Measurements from ENCODE around the gene ATG14. TPM values are rescaled to one million over a fixed set of nuclear protein-coding genes. Genes with fewer than 3 reads are reported as not detected.

ATG14 gene
- total RNA-seq, 2 donors from 2014 or later: 10.6 to 10.9 TPM

DNA sequence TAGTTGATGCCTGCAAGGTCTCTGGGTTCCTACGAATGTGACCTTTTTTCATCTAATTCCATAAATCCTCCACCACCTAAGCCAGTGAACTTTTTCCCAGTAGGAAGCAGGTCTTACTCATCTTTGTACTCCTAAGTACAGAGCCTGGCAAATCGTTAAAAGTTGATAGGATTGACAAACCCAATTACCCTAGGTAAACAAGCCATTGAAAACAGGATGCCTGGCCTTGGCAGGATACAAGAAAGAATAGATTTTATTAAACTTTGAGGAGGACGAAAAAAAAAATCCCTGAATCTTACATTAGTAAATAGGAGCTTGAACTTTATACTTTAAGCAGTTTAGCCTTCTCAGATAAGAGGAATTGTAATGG is 23.2 kb upstream of the ATG14 start:
- Histone ChIP-seq H3K4me3 (no peak overlapping the region), H3K9me3 (no peaks in the 10 kb centered on the region), H3K27me3 (no peaks in the 10 kb centered on the region), H3K36me3 (replicated peaks in 1 of 2; ENCODE audit: insufficient read depth in 1 of 2, low read depth in 2 of 2) (no peaks in the 10 kb centered on the region), H3K4me1 (no peaks in the 10 kb centered on the region), H3K27ac (no peak overlapping the region)
- 7 to 9% methylated on average over 3 of the region's 3 CpGs for WGBS, 2 donors
- ATAC-seq (no peak), DNase-seq (no peak)
- TF ChIP-seq, protein P1, sequence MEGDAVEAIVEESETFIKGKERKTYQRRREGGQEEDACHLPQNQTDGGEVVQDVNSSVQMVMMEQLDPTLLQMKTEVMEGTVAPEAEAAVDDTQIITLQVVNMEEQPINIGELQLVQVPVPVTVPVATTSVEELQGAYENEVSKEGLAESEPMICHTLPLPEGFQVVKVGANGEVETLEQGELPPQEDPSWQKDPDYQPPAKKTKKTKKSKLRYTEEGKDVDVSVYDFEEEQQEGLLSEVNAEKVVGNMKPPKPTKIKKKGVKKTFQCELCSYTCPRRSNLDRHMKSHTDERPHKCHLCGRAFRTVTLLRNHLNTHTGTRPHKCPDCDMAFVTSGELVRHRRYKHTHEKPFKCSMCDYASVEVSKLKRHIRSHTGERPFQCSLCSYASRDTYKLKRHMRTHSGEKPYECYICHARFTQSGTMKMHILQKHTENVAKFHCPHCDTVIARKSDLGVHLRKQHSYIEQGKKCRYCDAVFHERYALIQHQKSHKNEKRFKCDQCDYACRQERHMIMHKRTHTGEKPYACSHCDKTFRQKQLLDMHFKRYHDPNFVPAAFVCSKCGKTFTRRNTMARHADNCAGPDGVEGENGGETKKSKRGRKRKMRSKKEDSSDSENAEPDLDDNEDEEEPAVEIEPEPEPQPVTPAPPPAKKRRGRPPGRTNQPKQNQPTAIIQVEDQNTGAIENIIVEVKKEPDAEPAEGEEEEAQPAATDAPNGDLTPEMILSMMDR (IDR thresholded peaks at IDR 0.05): no peak
- no peak for TF ChIP-seq POLR2A (IDR thresholded peaks at IDR 0.05)
- intact Hi-C loops (cut with DNase I): no loop called here

- ATAC-seq (no peak), DNase-seq (no peak)
- 47 to 66% methylated on average over 6 of the region's 6 CpGs for WGBS, 2 donors
- Histone ChIP-seq H3K4me1 (no peaks in the 10 kb centered on the region), H3K36me3 (replicated peaks in 1 of 2; ENCODE audit: insufficient read depth in 1 of 2, low read depth in 2 of 2) (no peaks in the 10 kb centered on the region), H3K9me3 (no peaks in the 10 kb centered on the region), H3K27ac (no peak overlapping the region), H3K4me3 (no peak overlapping the region), H3K27me3 (no peaks in the 10 kb centered on the region)
- TF ChIP-seq POLR2A (IDR thresholded peaks at IDR 0.05): no peak
- TF ChIP-seq, protein P1 (IDR thresholded peaks at IDR 0.05): no peak
- intact Hi-C loops (cut with DNase I): no loop called here
These were observed 22.5 kb upstream of the ATG14 start for GRCh38 chr14:55433880-55434804.

- TF ChIP-seq POLR2A (IDR thresholded peaks at IDR 0.05): no peak
- TF ChIP-seq, protein P1 (IDR thresholded peaks at IDR 0.05): no peak
- intact Hi-C loops (cut with DNase I): no loop called here
- WGBS, 2 donors: 74 to 78% methylated on average over 3 of the region's 3 CpGs
- H3K9me3 ChIP-seq: no peaks in the 10 kb centered on the region
- no peaks in the 10 kb centered on the region for H3K36me3 ChIP-seq (replicated peaks in 1 of 2; ENCODE audit: insufficient read depth in 1 of 2, low read depth in 2 of 2)
- H3K27me3 ChIP-seq: no peaks in the 10 kb centered on the region
- DNase-seq (no peak), ATAC-seq (no peak)
- H3K4me3 ChIP-seq: no peak overlapping the region
- H3K4me1 ChIP-seq: no peaks in the 10 kb centered on the region
- H3K27ac ChIP-seq: no peak overlapping the region
These were observed 21.0 kb upstream of the ATG14 start for GRCh38 chr14:55432628-55433027.

DNA sequence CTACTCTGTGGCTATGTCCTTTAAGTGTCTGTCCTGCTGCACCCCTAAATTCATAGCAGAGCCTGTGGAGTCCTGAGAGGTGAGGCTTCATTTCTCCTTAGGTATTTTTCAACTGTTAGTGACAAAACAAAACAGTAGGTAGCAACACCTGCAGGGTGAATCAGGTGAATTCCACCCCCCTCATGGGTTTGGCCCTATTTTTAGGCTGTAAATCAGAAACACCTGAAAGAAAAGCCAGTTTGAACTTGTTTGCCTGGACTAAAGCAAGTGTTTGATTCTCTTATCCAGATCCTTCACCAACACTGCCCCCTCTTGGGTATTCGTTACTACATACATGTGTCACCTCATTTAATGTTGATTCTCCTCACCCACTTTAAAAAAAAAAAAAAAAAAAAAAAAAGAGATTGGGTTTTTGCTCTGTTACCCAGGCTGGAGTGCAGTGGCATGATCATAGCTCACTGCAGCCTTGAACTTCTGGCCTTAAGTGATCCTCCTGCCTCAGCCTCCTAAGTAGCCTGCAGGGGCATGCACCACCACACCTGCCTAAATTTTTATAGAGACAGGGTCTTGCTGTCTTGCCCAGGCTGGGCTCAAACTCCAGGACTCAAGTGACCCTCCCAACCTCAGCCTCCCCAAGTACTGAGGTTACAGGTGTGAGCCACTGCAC is 18.5 kb upstream of the ATG14 start:
- intact Hi-C loops (cut with DNase I): no loop called here
- 0 to 12% methylated on average over 1 of the region's 1 CpG for WGBS, 2 donors
- ATAC-seq: peak; percentile 75
- Histone ChIP-seq H3K36me3 (replicated peaks in 1 of 2; ENCODE audit: insufficient read depth in 1 of 2, low read depth in 2 of 2) (no peaks in the 10 kb centered on the region), H3K4me1 (no peaks in the 10 kb centered on the region), H3K27me3 (no peaks in the 10 kb centered on the region), H3K4me3 (no peak overlapping the region), H3K27ac (no peak overlapping the region), H3K9me3 (no peaks in the 10 kb centered on the region)
- no peak for TF ChIP-seq POLR2A (IDR thresholded peaks at IDR 0.05)
- TF ChIP-seq, protein P1 (IDR thresholded peaks at IDR 0.05): peak in 6 of 7 experiments; percentile 23 to 65 (median 46)
- peak; percentile 31 to 71 (median 53) for DNase-seq
